Body of pancreas (tissue), 4 donors: ENCODE measurements around the gene IRS1. TPM values are rescaled to one million over a fixed set of nuclear protein-coding genes. Genes with fewer than 3 reads are reported as not detected.
"Not testable (repeated sequence)": the region's sequence is repeated elsewhere in the genome, so short reads cannot be mapped to it uniquely, and the experiment has no call there.

Experiments used
- ATAC-seq: fragments of 150-250 bp; one replicate; pipeline ENCODE4 v1.9.1; 2016
- DNase-seq, 4 donors: peaks; one replicate each; pipeline ENCODE4 v3.0.0-alpha.2; 2019
- H3K27ac ChIP-seq, 4 donors: fragments of 200-600 bp; sonication (generic); 1 replicate in 3 of 4; 2 replicates in 1 of 4; pipeline versions ENCODE4 v1.5.1 to v1.6.1; 2016 to 2019; ENCODE audit warnings: mild to moderate bottlenecking in 1 of 4, mixed read lengths in 1 of 4, moderate library complexity in 1 of 4
- H3K27me3 ChIP-seq, 2 donors: fragments of 200-600 bp; sonication (generic); one replicate each; pipeline ENCODE4 v1.6.0; 2016; ENCODE audit warnings: mild to moderate bottlenecking in 1 of 2
- H3K36me3 ChIP-seq, 2 donors: fragments of 200-600 bp; sonication (generic); replicated peaks in 1 of 2; 2 replicates each; pipeline ENCODE4 v1.5.1; 2016; ENCODE audit warnings: low read depth in 2 of 2; ENCODE audit not compliant: insufficient read depth in 1 of 2
- H3K4me1 ChIP-seq: fragments of 200-600 bp; sonication (generic); one replicate; pipeline ENCODE4 v1.6.0; 2016
- H3K4me3 ChIP-seq, 2 donors: fragments of 200-600 bp; sonication (generic); 1 replicate in 1 of 2; 2 replicates in 1 of 2; pipeline ENCODE4 v1.5.1; 2016 to 2019
- H3K9me3 ChIP-seq, 3 donors: fragments of 200-600 bp; sonication (generic); 1 replicate in 2 of 3; 2 replicates in 1 of 3; pipeline ENCODE4 v1.5.1; 2016
- POLR2A ChIP-seq, 3 donors: fragments of 450-650 bp; IDR thresholded peaks; one replicate each; pipeline ENCODE4 v1.6.1; 2016; ENCODE audit warnings: antibody characterized with exemption in 3 of 3, mild to moderate bottlenecking in 2 of 3
- WGBS, 2 donors: methylation state at CpG; one replicate each; pipeline ENCODE4 v1.1.5; 2017; 5-methylcytosine and 5-hydroxymethylcytosine counted together
- intact Hi-C: fragments of 100-400 bp; cut with DNase I; formaldehyde crosslinking; loops from one replicate; pipeline ENCODE4 v1.15.1; 2023
- total RNA-seq, 2 donors: library from RNA; depleted of rRNA; stranded (reverse); fragments of >200 nt; gene quantifications; one replicate each; pipeline ENCODE4 v1.1.0, GENCODE V29; 2016
- TF ChIP-seq, protein P1 (sequence below), 7 experiments: fragments of 450-650 bp in 4 of 7; fragments of 200-600 bp in 3 of 7; sonication (generic) in 3 of 7; IDR thresholded peaks; one replicate each; pipeline ENCODE4 v1.5.1; 2016 to 2019; ENCODE audit warnings: antibody characterized with exemption in 7 of 7

The IRS1 gene
- total RNA-seq, 2 donors from 2014 or later: 8.2 to 9.6 TPM

DNA sequence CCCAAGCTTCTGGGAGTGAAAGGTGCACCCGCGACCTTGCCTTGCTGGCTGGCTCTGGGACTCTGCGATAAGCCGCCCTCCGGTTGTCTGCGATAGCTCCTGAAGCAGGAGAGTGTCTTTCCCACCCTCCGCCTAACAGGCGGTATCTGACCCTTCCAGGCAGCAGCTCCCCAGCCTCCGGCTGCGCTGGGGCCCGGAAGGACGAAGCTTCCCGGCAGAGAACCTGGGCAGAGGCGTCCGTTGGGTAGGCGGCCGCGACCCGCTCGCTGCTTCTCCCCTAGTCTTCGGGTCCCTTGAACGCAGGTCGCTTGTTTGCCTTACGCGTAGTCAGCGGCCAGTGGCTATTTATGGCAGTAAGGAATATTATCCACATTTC lies 35.8 kb upstream of the IRS1 start:
- ATAC-seq: peak; percentile 28
- peak overlapping the region; percentile 97 to 100 (median 99) for H3K27ac ChIP-seq
- peak overlapping the region in 1 of 2 donors; percentile 74 for H3K4me3 ChIP-seq
- intact Hi-C loops: no loop called here
- peak in 1 of 4 donors; percentile 37 for DNase-seq
- WGBS, 2 donors: 4 to 11% methylated on average over 7 to 26 of the region's 26 CpGs
- no peaks in the 10 kb centered on the region for H3K27me3 ChIP-seq
- H3K9me3 ChIP-seq: no peaks in the 10 kb centered on the region
- no peaks in the 10 kb centered on the region for H3K36me3 ChIP-seq
- TF ChIP-seq, protein P1, sequence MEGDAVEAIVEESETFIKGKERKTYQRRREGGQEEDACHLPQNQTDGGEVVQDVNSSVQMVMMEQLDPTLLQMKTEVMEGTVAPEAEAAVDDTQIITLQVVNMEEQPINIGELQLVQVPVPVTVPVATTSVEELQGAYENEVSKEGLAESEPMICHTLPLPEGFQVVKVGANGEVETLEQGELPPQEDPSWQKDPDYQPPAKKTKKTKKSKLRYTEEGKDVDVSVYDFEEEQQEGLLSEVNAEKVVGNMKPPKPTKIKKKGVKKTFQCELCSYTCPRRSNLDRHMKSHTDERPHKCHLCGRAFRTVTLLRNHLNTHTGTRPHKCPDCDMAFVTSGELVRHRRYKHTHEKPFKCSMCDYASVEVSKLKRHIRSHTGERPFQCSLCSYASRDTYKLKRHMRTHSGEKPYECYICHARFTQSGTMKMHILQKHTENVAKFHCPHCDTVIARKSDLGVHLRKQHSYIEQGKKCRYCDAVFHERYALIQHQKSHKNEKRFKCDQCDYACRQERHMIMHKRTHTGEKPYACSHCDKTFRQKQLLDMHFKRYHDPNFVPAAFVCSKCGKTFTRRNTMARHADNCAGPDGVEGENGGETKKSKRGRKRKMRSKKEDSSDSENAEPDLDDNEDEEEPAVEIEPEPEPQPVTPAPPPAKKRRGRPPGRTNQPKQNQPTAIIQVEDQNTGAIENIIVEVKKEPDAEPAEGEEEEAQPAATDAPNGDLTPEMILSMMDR (IDR thresholded peaks at IDR 0.05): no peak
- no peak for TF ChIP-seq POLR2A (IDR thresholded peaks at IDR 0.05)
- H3K4me1 ChIP-seq: peaks cover 33% of the 10 kb centered on the region

DNA sequence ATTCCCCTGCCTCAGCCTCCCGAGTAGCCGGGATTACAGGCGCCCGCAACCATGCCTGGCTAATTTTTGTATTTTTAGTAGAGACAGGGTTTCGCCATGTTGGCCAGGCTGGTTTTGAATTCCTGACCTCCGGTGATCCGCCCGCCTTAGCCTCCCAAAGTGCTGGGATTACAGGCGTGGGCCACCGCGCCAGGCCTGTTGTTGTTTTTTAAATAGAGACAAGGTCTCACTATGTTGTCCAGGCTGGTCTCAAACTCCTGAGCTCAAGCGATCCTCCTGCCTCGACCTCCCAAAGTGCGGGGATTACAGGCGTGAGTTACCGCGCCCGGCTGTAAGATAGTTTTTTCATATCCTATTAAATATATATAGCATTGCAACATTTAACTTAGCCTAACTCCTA lies 35.3 kb upstream of the IRS1 start:
- H3K27ac ChIP-seq, H3K27me3 ChIP-seq, ATAC-seq, H3K9me3 ChIP-seq, intact Hi-C loops, H3K36me3 ChIP-seq: not testable (repeated sequence)
- H3K4me3 ChIP-seq: peak overlapping the region in 1 of 2 donors; percentile 74
- peaks cover 33% of the 10 kb centered on the region for H3K4me1 ChIP-seq
- peak in 1 of 4 donors; percentile 20 for DNase-seq
- 91 to 97% methylated on average over 18 of the region's 18 CpGs for WGBS, 2 donors

DNA sequence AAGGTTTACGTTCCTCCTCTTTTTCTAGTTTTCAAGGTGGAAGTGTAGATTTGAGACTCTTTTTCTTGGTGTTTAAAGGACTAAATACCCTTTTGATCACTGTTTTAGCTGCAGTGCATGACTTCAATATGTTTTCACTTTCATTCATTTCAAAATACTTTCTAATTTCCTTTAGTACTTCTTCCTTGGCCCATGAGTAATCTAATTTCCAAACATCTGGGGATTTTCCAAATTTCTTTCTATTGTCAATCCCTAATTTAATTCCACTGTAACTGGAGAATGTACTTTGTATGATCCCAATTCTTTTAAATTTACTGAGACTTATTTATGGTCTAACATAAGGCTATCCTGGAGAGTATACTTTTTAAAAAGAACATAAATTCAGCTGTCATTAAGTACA lies 32.4 kb upstream of the IRS1 start:
- no peak overlapping the region for H3K27ac ChIP-seq
- H3K27me3 ChIP-seq: no peaks in the 10 kb centered on the region
- no peaks in the 10 kb centered on the region for H3K9me3 ChIP-seq
- no peaks in the 10 kb centered on the region for H3K36me3 ChIP-seq
- H3K4me1 ChIP-seq: peaks cover 20% of the 10 kb centered on the region
- DNase-seq (no peak), ATAC-seq (no peak)
- TF ChIP-seq, protein P1 (IDR thresholded peaks at IDR 0.05): no peak
- no peak for TF ChIP-seq POLR2A (IDR thresholded peaks at IDR 0.05)
- no peak overlapping the region for H3K4me3 ChIP-seq
- intact Hi-C loops: no loop called here
- 100% methylated on average over 1 of the region's 1 CpG for WGBS, 2 donors

GRCh38 chr2:226831266-226831665 lies 31.6 kb upstream of the IRS1 start:
- no peaks in the 10 kb centered on the region for H3K27me3 ChIP-seq
- DNase-seq (no peak), ATAC-seq (no peak)
- TF ChIP-seq, protein P1 (IDR thresholded peaks at IDR 0.05): no peak
- H3K4me3 ChIP-seq: no peak overlapping the region
- no peaks in the 10 kb centered on the region for H3K9me3 ChIP-seq
- no peak overlapping the region for H3K27ac ChIP-seq
- intact Hi-C loops: no loop called here
- no peaks in the 10 kb centered on the region for H3K36me3 ChIP-seq
- WGBS, 2 donors: 90 to 95% methylated on average over 4 of the region's 4 CpGs
- H3K4me1 ChIP-seq: peaks cover 14% of the 10 kb centered on the region

GRCh38 chr2:226829721-226830631 lies 30.4 kb upstream of the IRS1 start:
- whole genome bisulfite sequencing, 2 donors: 88 to 92% methylated on average over 8 of the region's 8 CpGs
- intact Hi-C loops: no loop called here
- H3K9me3 ChIP-seq: no peaks in the 10 kb centered on the region
- DNase-seq: no peak
- H3K4me3 ChIP-seq: no peak overlapping the region
- no peak for ATAC-seq
- no peaks in the 10 kb centered on the region for H3K27me3 ChIP-seq
- H3K27ac ChIP-seq: no peak overlapping the region
- H3K36me3 ChIP-seq: no peaks in the 10 kb centered on the region
- peaks cover 8% of the 10 kb centered on the region for H3K4me1 ChIP-seq
- TF ChIP-seq, protein P1 (IDR thresholded peaks at IDR 0.05): no peak
- TF ChIP-seq POLR2A (IDR thresholded peaks at IDR 0.05): no peak
